Spleen (tissue), 11 donors: ENCODE measurements around the gene PIGU. TPM values are rescaled to one million over a fixed set of nuclear protein-coding genes. Genes with fewer than 3 reads are reported as not detected.
"Not testable (repeated sequence)": the region's sequence is repeated elsewhere in the genome, so short reads cannot be mapped to it uniquely, and the experiment has no call there.

Experiments used
- DNase-seq: peaks from one replicate; pipeline ENCODE4 v3.0.0-alpha.2; 2020
- H3K27ac ChIP-seq, 8 donors: fragments of 200-600 bp; sonication (generic) in 7 of 8; 1 replicate in 4 of 8; 2 replicates in 4 of 8; pipeline versions ENCODE4 v1.5.0 to v1.8.0; 2016 to 2021; ENCODE audit warnings: inconsistent platforms in 4 of 8, mild to moderate bottlenecking in 4 of 8, moderate library complexity in 1 of 8
- H3K27me3 ChIP-seq, 7 donors: fragments of 200-600 bp; sonication (generic) in 6 of 7; replicated peaks in 1 of 7; 1 replicate in 4 of 7; 2 replicates in 3 of 7; pipeline versions ENCODE4 v1.5.0 to v1.8.0; 2016 to 2021; ENCODE audit warnings: inconsistent platforms in 3 of 7, mild to moderate bottlenecking in 1 of 7
- H3K36me3 ChIP-seq, 6 donors: fragments of 200-600 bp; sonication (generic) in 5 of 6; 1 replicate in 4 of 6; 2 replicates in 2 of 6; pipeline versions ENCODE4 v1.5.0 to v1.8.0; 2016 to 2021; ENCODE audit warnings: inconsistent platforms in 2 of 6
- H3K4me1 ChIP-seq, 6 donors: fragments of 200-600 bp; sonication (generic) in 5 of 6; 1 replicate in 3 of 6; 2 replicates in 3 of 6; pipeline versions ENCODE4 v1.5.0 to v1.8.0; 2016 to 2021; ENCODE audit warnings: inconsistent platforms in 3 of 6
- H3K4me3 ChIP-seq, 8 donors: fragments of 200-600 bp; sonication (generic) in 7 of 8; 1 replicate in 4 of 8; 2 replicates in 4 of 8; pipeline versions ENCODE4 v1.5.0 to v1.8.0; 2016 to 2021; ENCODE audit warnings: inconsistent platforms in 4 of 8, mild to moderate bottlenecking in 4 of 8, moderate library complexity in 2 of 8
- H3K9me3 ChIP-seq, 8 donors: fragments of 200-600 bp; sonication (generic) in 7 of 8; 1 replicate in 4 of 8; 2 replicates in 4 of 8; pipeline versions ENCODE4 v1.5.0 to v1.8.0; 2016 to 2021; ENCODE audit warnings: inconsistent platforms in 4 of 8
- POLR2A ChIP-seq, 3 donors: fragments of 450-650 bp; IDR thresholded peaks; one replicate each; pipeline ENCODE4 v1.5.1; 2017; ENCODE audit warnings: antibody characterized with exemption in 3 of 3, mild to moderate bottlenecking in 1 of 3
- POLR2AphosphoS5 ChIP-seq, 3 donors: sonication (generic); formaldehyde crosslinking; IDR thresholded peaks; one replicate each; pipeline ENCODE4 v1.5.1; 2017; ENCODE audit warnings: antibody characterized with exemption in 3 of 3
- whole genome bisulfite sequencing, 5 donors: extraction: QIAGEN DNeasy Blood & Tissue Kit in 3 of 5; methylation state at CpG; one replicate each; pipeline versions ENCODE4 v1.1.5 to v1.1.7; 2013 to 2018; 5-methylcytosine and 5-hydroxymethylcytosine counted together
- intact Hi-C: fragments of 100-400 bp; cut with DNase I; formaldehyde crosslinking; loops from one replicate; pipeline ENCODE4 v1.15.0; 2023; ENCODE audit warnings: low total_unique reads
- polyA plus RNA-seq, 3 donors: library from polyadenylated mRNA; stranded (reverse); fragments of 200-250 nt; gene quantifications; one replicate each; pipeline ENCODE4 v1.2.1, GENCODE V29; 2013
- total RNA-seq, 7 donors: library from RNA; depleted of rRNA in 3 of 7; stranded (reverse); fragments of >200 nt in 3 of 7; fragmentation: NEBNext Ultra II Directional in 4 of 7; extraction: Animal tissue kit (Norgen Biotek cat#: 25700) in 4 of 7; gene quantifications; one replicate each; pipeline versions ENCODE4 v1.1.0 to v1.2.1, GENCODE V29; 2016 to 2021
- TF ChIP-seq, protein P1 (sequence below), 11 experiments: fragments of 200-600 bp in 7 of 11; fragments of 450-650 bp in 4 of 11; sonication (generic) in 4 of 11; IDR thresholded peaks in 8 of 11; conservative IDR thresholded peaks in 3 of 11; 1 replicate in 7 of 11; 2 replicates in 4 of 11; pipeline versions ENCODE4 v1.4.0 to v1.8.0; 2016 to 2021; ENCODE audit warnings: antibody characterized with exemption in 11 of 11, inconsistent platforms in 4 of 11, mild to moderate bottlenecking in 1 of 11
- donor health status: healthy with polysubstance abuse.
- donor health status: DM: no; HTN: no; CAD: no; lungs with moderate emphysema.
- donor health status: DM: no; HTN: no; CAD: no.
- donor health status: Bipolar disorder and iron deficiency.
- donor health status: healthy.
- donor health status: DM: no; HTN: no; CAD: no.
- donor health status: DM: yes; HTN: yes; CAD: no.

PIGU gene
- total and polyA plus RNA-seq, 10 donors: 10.0 to 20.4 (median 14.5) TPM

DNA sequence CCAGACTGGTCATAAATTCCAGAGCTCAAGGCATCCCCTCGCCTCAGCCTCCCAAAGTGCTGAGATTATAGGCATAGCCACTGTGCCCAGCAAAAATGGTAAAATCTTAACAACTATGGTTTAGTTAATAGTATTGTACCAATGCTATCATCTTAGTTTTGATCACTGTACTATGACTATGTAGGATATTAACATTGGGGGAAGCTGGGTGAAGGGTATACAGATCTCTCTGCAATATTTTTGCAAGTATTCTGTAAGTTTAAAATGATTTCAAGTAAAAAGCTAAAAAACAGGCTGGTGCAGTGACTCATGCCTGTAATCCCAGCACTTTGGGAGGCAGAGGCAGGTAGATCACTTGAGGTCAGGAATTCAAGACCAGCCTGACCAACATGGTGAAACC is 7.8 kb downstream of the PIGU start:
- Histone ChIP-seq H3K4me3 (no peak overlapping the region), H3K4me1 (no peaks in the 10 kb centered on the region), H3K9me3 (peaks cover 0 to 4% (median 0%) of the 10 kb centered on the region in 8 donors), H3K27me3 (no peaks in the 10 kb centered on the region), H3K36me3 (no peaks in the 10 kb centered on the region), H3K27ac (no peak overlapping the region)
- no peak for DNase-seq
- intact Hi-C loops: no loop called here
- TF ChIP-seq POLR2AphosphoS5 (IDR thresholded peaks at IDR 0.05) (no peak), POLR2A (IDR thresholded peaks at IDR 0.05) (no peak)
- TF ChIP-seq, protein P1, sequence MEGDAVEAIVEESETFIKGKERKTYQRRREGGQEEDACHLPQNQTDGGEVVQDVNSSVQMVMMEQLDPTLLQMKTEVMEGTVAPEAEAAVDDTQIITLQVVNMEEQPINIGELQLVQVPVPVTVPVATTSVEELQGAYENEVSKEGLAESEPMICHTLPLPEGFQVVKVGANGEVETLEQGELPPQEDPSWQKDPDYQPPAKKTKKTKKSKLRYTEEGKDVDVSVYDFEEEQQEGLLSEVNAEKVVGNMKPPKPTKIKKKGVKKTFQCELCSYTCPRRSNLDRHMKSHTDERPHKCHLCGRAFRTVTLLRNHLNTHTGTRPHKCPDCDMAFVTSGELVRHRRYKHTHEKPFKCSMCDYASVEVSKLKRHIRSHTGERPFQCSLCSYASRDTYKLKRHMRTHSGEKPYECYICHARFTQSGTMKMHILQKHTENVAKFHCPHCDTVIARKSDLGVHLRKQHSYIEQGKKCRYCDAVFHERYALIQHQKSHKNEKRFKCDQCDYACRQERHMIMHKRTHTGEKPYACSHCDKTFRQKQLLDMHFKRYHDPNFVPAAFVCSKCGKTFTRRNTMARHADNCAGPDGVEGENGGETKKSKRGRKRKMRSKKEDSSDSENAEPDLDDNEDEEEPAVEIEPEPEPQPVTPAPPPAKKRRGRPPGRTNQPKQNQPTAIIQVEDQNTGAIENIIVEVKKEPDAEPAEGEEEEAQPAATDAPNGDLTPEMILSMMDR (IDR thresholded peaks at IDR 0.05 in 8 of 11, conservative IDR thresholded peaks at IDR 0.05 in 3 of 11): no peak
- WGBS, 5 donors: 94 to 100% (median 98%) methylated on average over 1 of the region's 1 CpG

GRCh38 chr20:34664751-34665150 is 12.1 kb downstream of the PIGU start:
- H3K9me3 ChIP-seq, H3K27ac ChIP-seq, intact Hi-C loops, H3K36me3 ChIP-seq, H3K4me1 ChIP-seq, H3K27me3 ChIP-seq, DNase-seq, H3K4me3 ChIP-seq: not testable (repeated sequence)
- WGBS, 5 donors: 96 to 99% (median 98%) methylated on average over 7 of the region's 7 CpGs

- Histone ChIP-seq H3K27ac (no peak overlapping the region), H3K27me3 (no peaks in the 10 kb centered on the region), H3K4me3 (no peak overlapping the region), H3K36me3 (no peaks in the 10 kb centered on the region), H3K9me3 (no peaks in the 10 kb centered on the region), H3K4me1 (no peaks in the 10 kb centered on the region)
- TF ChIP-seq POLR2A (IDR thresholded peaks at IDR 0.05) (no peak), POLR2AphosphoS5 (IDR thresholded peaks at IDR 0.05) (no peak)
- TF ChIP-seq, protein P1 (IDR thresholded peaks at IDR 0.05 in 8 of 11, conservative IDR thresholded peaks at IDR 0.05 in 3 of 11): no peak
- intact Hi-C loops: no loop called here
- WGBS, 5 donors: 83 to 96% (median 89%) methylated on average over 5 of the region's 5 CpGs
- no peak for DNase-seq
Measured at GRCh38 chr20:34663213-34663943, 13.5 kb downstream of the PIGU start.

GRCh38 chr20:34661811-34662210 is 15.1 kb downstream of the PIGU start:
- 77 to 86% (median 79%) methylated on average over 5 of the region's 5 CpGs for WGBS, 5 donors
- H3K36me3 ChIP-seq, H3K4me3 ChIP-seq, H3K4me1 ChIP-seq, intact Hi-C loops, DNase-seq, H3K9me3 ChIP-seq, H3K27ac ChIP-seq, H3K27me3 ChIP-seq: not testable (repeated sequence)

DNA sequence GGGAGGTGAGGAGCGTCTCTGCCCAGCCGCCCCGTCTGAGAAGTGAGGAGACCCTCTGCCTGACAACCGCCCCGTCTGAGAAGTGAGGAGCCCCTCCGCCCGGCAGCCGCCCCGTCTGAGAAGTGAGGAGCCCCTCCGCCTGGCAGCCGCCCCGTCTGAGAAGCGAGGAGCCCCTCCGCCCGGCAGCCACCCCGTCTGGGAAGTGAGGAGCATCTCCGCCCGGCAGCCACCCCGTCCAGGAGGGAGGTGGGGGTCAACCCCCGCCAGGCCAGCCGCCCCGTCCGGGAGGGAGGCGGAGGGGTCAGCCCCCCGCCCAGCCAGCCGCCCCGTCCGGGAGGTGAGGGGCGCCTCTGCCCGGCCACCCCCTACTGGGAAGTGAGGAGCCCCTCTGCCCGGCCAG is 18.2 kb downstream of the PIGU start:
- H3K4me3 ChIP-seq, H3K4me1 ChIP-seq, H3K27ac ChIP-seq, DNase-seq, intact Hi-C loops, H3K9me3 ChIP-seq, H3K27me3 ChIP-seq: not testable (repeated sequence)
- peaks cover 0 to 24% (median 2%) of the 10 kb centered on the region in 6 donors for H3K36me3 ChIP-seq
- 93 to 100% (median 96%) methylated on average over 4 to 31 of the region's 31 CpGs for WGBS, 5 donors
